Glutamatergic neuron (in vitro differentiated cells): ENCODE data around the gene NPAS2. TPM values are rescaled to one million over a fixed set of nuclear protein-coding genes. Genes with fewer than 3 reads are reported as not detected.
A peak's percentile ranks its signal among the peaks of the same experiment; 100 is the strongest.

ENCODE experiments used
- DNase-seq: peaks from one replicate; pipeline ENCODE4 v3.0.0; 2022
- H3K27ac Mint-ChIP-seq: one replicate; pipeline ENCODE4 v1.8.0; 2020; ENCODE audit warnings: mild to moderate bottlenecking, mixed read lengths, inconsistent platforms; ENCODE audit not compliant: unreplicated experiment
- H3K27me3 Mint-ChIP-seq: one replicate; pipeline ENCODE4 v1.8.0; 2020; ENCODE audit warnings: mild to moderate bottlenecking, moderate library complexity, mixed read lengths, inconsistent platforms; ENCODE audit not compliant: unreplicated experiment
- H3K36me3 Mint-ChIP-seq: one replicate; pipeline ENCODE4 v1.8.0; 2020; ENCODE audit warnings: mild to moderate bottlenecking, mixed read lengths, inconsistent platforms; ENCODE audit not compliant: unreplicated experiment
- H3K4me1 Mint-ChIP-seq: one replicate; pipeline ENCODE4 v1.8.0; 2020; ENCODE audit warnings: mild to moderate bottlenecking, low read depth, mixed read lengths, inconsistent platforms; ENCODE audit not compliant: unreplicated experiment
- H3K4me3 Mint-ChIP-seq: one replicate; pipeline ENCODE4 v1.8.0; 2020; ENCODE audit warnings: mild to moderate bottlenecking, mixed read lengths, inconsistent platforms; ENCODE audit not compliant: unreplicated experiment
- H3K9me3 Mint-ChIP-seq: one replicate; pipeline ENCODE4 v1.8.0; 2020; ENCODE audit warnings: mild to moderate bottlenecking, moderate library complexity, mixed read lengths, inconsistent platforms; ENCODE audit not compliant: unreplicated experiment
- CTCF ChIP-seq: fragments of 200-600 bp; sonication (generic); IDR thresholded peaks from one replicate; pipeline ENCODE4 v1.5.0; 2021; ENCODE audit not compliant: partially characterized antibody, unreplicated experiment
- total RNA-seq: library from RNA; stranded (reverse); fragmentation: NEBNext Ultra II Directional; extraction: Animal tissue kit (Norgen Biotek cat#: 25700); gene quantifications from one replicate; pipeline ENCODE4 v1.2.1, GENCODE V29; 2021; ENCODE audit not compliant: unreplicated experiment

The NPAS2 gene
- total RNA-seq, 1 donor from 2014 or later, result 0.54 TPM

- no peak overlapping the region for H3K4me3 Mint-ChIP-seq
- H3K36me3 Mint-ChIP-seq, result no peaks in the 10 kb centered on the region
- peaks cover 9% of the 10 kb centered on the region for H3K4me1 Mint-ChIP-seq
- no peak overlapping the region for H3K27ac Mint-ChIP-seq
- peaks cover 3% of the 10 kb centered on the region for H3K9me3 Mint-ChIP-seq
- no peak for TF ChIP-seq CTCF
- H3K27me3 Mint-ChIP-seq, result peaks cover 4% of the 10 kb centered on the region
- DNase-seq, result no peak
Observed at GRCh38 chr2:100852447-100852846, 32.5 kb downstream of the NPAS2 start.

- Mint-ChIP-seq H3K4me3 (no peak overlapping the region), H3K36me3 (no peaks in the 10 kb centered on the region), H3K9me3 (peaks cover 3% of the 10 kb centered on the region), H3K27ac (peak overlapping the region; percentile 62), H3K4me1 (peaks cover 9% of the 10 kb centered on the region), H3K27me3 (peaks cover 4% of the 10 kb centered on the region)
- DNase-seq, result peak; percentile 37
- TF ChIP-seq CTCF, result no peak
Observed at GRCh38 chr2:100852999-100853908, 33.3 kb downstream of the NPAS2 start.

GRCh38 chr2:100853909-100854810 lies 34.2 kb downstream of the NPAS2 start:
- peaks cover 9% of the 10 kb centered on the region for H3K4me1 Mint-ChIP-seq
- no peak for TF ChIP-seq CTCF
- no peak overlapping the region for H3K4me3 Mint-ChIP-seq
- peaks cover 4% of the 10 kb centered on the region for H3K27me3 Mint-ChIP-seq
- H3K27ac Mint-ChIP-seq, result peak overlapping the region; percentile 62
- H3K9me3 Mint-ChIP-seq, result peaks cover 3% of the 10 kb centered on the region
- no peaks in the 10 kb centered on the region for H3K36me3 Mint-ChIP-seq
- no peak for DNase-seq

DNA sequence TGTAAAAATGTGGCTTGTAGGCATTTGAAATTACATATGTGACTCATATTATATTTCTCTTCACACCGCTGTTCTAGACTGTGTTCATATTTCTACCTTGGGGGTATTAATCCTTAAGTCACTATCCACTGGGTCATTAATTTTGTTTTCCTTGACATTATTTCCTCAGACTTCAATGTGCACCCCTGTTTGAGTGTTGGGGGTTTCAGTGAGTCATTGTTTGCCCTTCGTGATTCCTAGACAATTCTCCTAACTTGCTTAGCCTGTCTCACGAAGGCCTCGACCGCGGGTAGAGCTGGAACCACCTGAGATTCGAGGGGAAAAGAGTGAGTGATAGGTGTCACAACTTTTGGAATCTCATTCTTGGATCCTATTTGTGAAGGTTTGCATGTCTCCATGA lies 35.1 kb downstream of the NPAS2 start:
- DNase-seq, result no peak
- H3K27me3 Mint-ChIP-seq, result peaks cover 4% of the 10 kb centered on the region
- H3K36me3 Mint-ChIP-seq, result no peaks in the 10 kb centered on the region
- peaks cover 9% of the 10 kb centered on the region for H3K4me1 Mint-ChIP-seq
- TF ChIP-seq CTCF, result no peak
- peaks cover 3% of the 10 kb centered on the region for H3K9me3 Mint-ChIP-seq
- no peak overlapping the region for H3K4me3 Mint-ChIP-seq
- H3K27ac Mint-ChIP-seq, result no peak overlapping the region
